GM03348 (cell line): ENCODE measurements around the gene FBH1.
"Not testable (repeated sequence)": the region's sequence is repeated elsewhere in the genome, so short reads cannot be mapped to it uniquely, and the experiment has no call there.

Source experiments
- DNase-seq: peaks from one replicate; pipeline ENCODE4 v3.0.0; 2012; ENCODE audit warnings: low spot score

The FBH1 gene

DNA sequence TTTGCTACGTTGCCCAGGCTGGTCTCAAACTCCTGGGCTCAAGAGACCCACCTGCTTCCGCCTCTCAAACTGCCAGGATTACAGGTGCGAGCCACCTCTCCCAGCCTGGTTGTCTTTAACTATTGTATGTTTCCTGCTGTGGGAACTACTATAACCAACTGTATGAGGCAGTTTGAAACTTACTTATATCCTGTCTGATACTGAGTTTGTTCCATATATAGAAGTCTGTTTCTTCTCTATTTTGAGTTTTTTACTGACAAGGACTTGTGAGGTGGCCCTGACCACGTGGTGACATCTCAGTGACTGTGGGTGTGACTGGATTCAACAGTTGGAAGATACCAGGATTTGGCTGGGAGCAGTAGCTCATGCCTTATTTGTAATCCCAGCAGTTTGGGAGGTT, 14.2 kb downstream of the FBH1 start:
- no peak for DNase-seq

DNA sequence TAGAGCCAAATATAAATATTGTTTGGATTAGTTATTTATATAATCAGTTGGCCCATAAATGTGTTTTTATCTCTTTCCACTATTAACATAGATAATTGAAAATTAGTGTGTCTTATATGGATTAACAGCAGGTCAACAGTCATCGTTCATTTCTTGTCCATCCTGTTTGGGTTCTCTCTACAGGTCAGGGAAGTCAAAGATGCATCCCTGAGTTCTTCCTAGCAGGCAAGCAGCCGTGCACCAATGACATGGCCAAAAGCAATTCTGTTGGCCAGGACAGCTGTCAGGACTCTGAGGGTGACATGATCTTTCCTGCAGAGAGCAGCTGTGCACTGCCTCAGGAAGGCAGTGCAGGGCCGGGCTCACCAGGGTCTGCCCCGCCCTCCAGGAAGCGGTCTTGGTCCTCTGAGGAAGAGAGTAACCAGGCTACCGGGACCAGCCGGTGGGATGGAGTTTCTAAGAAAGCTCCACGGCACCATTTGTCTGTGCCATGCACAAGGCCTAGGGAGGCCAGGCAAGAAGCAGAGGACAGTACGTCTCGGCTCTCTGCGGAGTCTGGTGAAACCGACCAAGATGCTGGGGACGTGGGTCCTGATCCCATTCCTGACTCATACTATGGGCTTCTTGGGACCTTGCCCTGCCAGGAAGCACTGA, 15.9 kb downstream of the FBH1 start:
- no peak for DNase-seq

GRCh38 chr10:5906651-5907050, 16.6 kb downstream of the FBH1 start:
- no peak for DNase-seq

DNA sequence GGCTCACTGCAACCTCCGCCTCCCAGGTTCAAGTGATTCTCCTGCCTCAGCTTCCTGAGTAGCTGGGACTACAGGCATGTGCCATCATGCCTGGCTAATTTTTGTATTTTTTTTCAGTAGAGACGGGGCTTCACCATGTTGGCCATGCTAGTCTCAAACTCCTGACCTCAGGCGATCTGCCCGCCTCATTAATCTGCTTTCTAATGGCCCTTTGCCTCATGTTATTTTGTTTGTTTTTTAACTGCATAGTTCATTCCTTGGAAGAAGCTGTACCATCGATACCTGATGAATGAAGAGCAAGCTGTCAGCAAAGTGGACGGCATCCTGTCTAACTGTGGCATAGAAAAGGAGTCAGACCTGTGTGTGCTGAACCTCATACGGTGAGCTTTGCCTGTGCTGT, 18.6 kb downstream of the FBH1 start:
- not testable (repeated sequence) for DNase-seq

- no peak for DNase-seq
These were observed 20.5 kb downstream of the FBH1 start for GRCh38 chr10:5910323-5911100.

GRCh38 chr10:5911670-5912069, 21.6 kb downstream of the FBH1 start:
- no peak for DNase-seq

DNA sequence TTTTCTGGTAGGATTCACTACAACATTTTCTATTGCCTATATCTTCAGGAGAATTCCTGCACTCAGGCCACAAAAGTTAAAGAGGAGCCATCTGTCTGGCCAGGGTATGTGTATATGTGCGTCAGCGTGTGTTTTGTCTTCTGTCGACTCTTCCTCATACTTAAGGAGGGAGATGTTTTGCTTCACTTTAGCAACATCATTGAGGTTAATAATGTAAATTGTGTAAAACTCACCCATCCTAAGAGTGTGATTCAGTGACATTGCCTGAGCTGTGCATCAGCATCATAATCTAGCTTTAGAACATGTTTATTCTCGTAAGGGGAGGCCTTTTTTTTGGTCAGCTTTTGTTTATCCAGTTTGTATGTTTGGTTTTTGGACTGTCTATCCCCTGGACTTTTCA, 23.7 kb downstream of the FBH1 start:
- no peak for DNase-seq

DNA sequence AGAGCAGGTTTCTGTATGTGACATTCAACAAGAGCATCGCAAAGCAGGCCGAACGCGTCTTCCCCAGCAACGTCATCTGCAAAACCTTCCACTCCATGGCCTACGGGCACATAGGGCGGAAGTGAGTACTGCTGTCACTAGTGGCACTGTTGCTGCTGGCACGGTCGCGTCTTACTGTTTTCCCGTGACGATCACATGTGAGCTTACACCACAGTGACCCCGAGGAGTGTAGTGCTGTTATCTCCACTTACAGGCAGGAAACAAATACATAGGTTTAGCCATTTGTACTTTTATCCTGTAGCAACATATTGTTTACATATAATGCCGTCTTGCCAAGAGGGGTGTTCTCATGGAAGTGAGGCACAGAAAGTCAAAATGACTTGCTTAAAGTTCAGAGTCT, 25.4 kb downstream of the FBH1 start:
- no peak for DNase-seq

- no peak for DNase-seq
These were observed 27.3 kb downstream of the FBH1 start for GRCh38 chr10:5917305-5917704.

DNA sequence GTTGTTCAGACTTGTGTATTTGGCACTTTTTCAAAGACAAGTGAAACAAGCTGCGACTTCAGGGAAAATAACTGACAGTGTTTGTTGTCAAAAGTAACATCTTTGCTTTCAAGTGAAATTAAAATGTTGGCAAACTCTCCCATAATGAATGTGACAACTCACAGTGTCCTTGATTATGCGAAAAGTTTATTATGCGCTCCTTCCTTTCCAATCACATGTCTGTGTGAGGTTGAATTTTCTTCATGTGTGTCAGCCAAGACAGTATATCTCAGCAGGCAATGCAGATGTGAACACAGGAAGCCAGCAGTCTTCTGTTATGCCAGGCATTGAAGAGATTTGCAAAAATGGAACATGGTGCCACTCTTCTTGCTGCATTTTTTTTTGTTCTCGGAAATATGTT, 28.7 kb downstream of the FBH1 start:
- no peak for DNase-seq

GRCh38 chr10:5919568-5919967, 29.5 kb downstream of the FBH1 start:
- no peak for DNase-seq

DNA sequence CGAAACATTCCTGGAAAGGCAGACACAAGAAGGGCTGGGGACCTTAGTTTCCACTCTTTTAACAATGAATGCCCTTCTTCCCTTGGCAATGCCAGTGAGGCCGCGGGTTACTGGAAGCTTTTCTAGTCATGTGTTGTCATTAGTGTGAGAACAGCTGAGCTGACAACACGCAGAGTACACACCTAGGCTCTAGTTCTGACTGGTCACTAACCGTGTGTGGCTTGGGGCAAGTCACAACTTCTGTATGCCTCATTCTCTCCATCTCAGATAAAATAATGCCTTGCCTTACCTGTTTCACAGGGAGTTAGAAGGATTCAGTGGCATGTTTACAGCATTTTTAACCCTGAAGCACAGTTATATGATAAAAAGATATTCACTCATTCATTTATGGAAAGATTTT, 31.7 kb downstream of the FBH1 start:
- DNase-seq, result no peak

DNA sequence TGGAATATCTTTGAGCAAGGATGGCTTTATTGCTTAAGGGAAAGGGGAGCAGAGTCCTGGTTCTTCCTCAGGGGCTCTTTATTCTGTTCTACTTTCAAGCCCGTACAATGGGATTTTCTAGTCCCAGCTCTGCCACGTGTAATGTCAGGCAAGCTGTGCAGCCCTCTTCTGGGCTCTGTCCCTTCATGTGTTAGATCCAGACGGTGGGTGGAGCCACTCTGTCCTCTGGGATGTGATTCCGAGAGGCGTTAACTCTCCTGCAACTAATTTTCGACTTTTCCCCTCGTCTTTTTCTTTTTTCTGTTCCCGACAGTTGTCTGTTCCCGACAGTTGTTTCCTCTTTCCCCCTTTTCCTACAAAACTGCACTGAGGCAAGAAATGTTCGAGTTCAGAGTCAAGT, 34.8 kb downstream of the FBH1 start:
- no peak for DNase-seq

- DNase-seq, result peak; percentile 73
These were observed 37.3 kb downstream of the FBH1 start for GRCh38 chr10:5927306-5927705.

GRCh38 chr10:5929442-5929841, 39.4 kb downstream of the FBH1 start:
- DNase-seq, result no peak

- no peak for DNase-seq
These were observed 40.2 kb downstream of the FBH1 start for GRCh38 chr10:5930272-5930671.

DNA sequence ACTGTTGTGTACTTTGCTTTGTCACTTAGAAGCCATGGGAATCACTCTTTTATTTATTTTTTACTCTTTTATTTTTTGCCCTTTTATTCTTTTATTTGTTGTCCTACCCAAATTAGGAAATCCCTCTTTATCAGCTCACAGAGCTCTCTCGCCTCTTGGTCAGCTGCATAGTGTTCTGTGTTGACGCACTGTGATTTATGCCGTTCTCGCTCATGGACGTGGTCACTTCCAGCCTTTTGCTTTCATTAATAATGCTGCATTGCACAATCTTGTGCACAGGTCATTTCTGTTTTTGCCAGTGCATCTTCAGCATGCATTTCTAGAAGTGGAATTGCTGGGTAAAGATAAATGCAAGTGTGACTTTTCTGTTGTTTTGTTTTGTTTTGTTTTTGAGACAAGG, 42.3 kb downstream of the FBH1 start:
- no peak for DNase-seq

DNA sequence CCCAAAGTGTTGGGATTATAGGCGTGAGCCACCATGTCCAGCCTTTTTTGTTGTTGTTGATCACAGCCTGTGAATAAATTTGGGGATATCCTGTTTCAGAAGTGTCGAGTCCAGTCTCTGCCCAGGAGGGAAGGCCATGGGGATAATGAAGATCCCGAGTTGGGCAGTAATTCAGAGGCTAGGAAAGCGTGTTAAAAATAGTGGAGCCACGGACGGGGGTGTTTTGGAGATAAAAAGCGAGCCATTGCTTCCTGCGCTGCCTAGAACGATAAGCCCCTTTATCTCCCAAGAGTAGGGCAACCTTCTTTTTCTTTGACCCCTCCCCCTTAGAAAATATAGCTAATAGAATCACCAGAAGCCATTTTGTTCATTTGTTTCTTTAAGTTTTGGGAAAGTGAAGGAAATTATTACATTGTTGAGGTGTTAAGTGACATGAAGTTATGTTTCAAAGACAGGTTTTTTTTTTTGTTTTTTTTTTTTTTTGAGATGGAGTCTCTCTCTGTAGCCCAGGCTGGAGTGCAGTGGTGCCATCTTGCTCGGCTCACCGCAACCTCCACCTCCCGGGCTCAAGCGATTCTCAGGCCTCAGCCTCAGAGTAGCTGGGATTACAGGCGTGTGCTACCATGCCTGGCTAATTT, 44.0 kb downstream of the FBH1 start:
- DNase-seq, result no peak

GRCh38 chr10:5935628-5936027, 45.6 kb downstream of the FBH1 start:
- no peak for DNase-seq

GRCh38 chr10:5937016-5937415, 47.0 kb downstream of the FBH1 start:
- DNase-seq, result no peak

- no peak for DNase-seq
These were observed 48.2 kb downstream of the FBH1 start for GRCh38 chr10:5938291-5938690.

- DNase-seq, result no peak
These were observed 50.8 kb downstream of the FBH1 start for GRCh38 chr10:5940807-5941218.

- no peak for DNase-seq
These were observed 51.5 kb downstream of the FBH1 start for GRCh38 chr10:5941579-5941978.
